Pancreas (tissue), 10 donors: Measurements from ENCODE around the gene C1orf122. TPM values are rescaled to one million over a fixed set of nuclear protein-coding genes. Genes with fewer than 3 reads are reported as not detected.
A peak's percentile ranks its signal among the peaks of the same experiment; 100 is the strongest.

ENCODE experiments used
- ATAC-seq, 4 donors: fragments of 200-7000 bp; cut with Tn5 transposase; one replicate each; pipeline versions ENCODE4 v1.8.0 to v1.9.1; 2020; ENCODE audit warnings: mild to moderate bottlenecking in 4 of 4, moderate library complexity in 4 of 4
- DNase-seq, 6 donors: peaks; one replicate each; pipeline ENCODE4 v3.0.0-alpha.2; 2020
- FAIRE-seq: peaks from 2 replicates; lab custom pipeline; 2012; peaks lifted over from hg19 to GRCh38; lab: Jason Lieb, UNC
- H3K27ac ChIP-seq, 4 donors: fragments of 200-600 bp; sonication (generic); 1 replicate in 3 of 4; 2 replicates in 1 of 4; pipeline versions ENCODE4 v1.5.0 to v1.8.0; 2020
- H3K27me3 ChIP-seq, 4 donors: fragments of 200-600 bp; one replicate each; pipeline ENCODE4 v1.8.0; 2021
- H3K36me3 ChIP-seq, 3 donors: fragments of 200-600 bp; sonication (generic) in 1 of 3; one replicate each; pipeline versions ENCODE4 v1.5.0 to v1.8.0; 2020 to 2021
- H3K4me1 ChIP-seq, 3 donors: fragments of 200-600 bp; one replicate each; pipeline ENCODE4 v1.8.0; 2021
- H3K4me3 ChIP-seq, 4 donors: fragments of 200-600 bp; sonication (generic) in 2 of 4; one replicate each; pipeline versions ENCODE4 v1.5.0 to v1.8.0; 2020 to 2021
- H3K9me3 ChIP-seq, 4 donors: fragments of 200-600 bp; one replicate each; pipeline ENCODE4 v1.8.0; 2021
- WGBS, 2 donors: extraction: QIAGEN DNeasy Blood & Tissue Kit; methylation state at CpG; one replicate each; pipeline ENCODE4 v1.1.7; 2013; 5-methylcytosine and 5-hydroxymethylcytosine counted together
- intact Hi-C, 3 donors: fragments of 100-400 bp; cut with DNase I; formaldehyde crosslinking; loops; one replicate each; pipeline versions ENCODE4 v1.11.1 to v1.14.2; 2022
- polyA plus RNA-seq, 2 donors: library from polyadenylated mRNA; stranded (reverse); fragments of 200-250 nt; gene quantifications; one replicate each; pipeline ENCODE4 v1.2.3, GENCODE V29; 2013
- total RNA-seq, 6 donors: library from RNA; stranded (reverse); fragmentation: NEBNext Ultra II Directional in 4 of 6; extraction: Animal tissue kit (Norgen Biotek cat#: 25700) in 4 of 6; gene quantifications; one replicate each; pipeline versions ENCODE4 v1.2.1 to v1.2.4, GENCODE V29; 2021 to 2023
- TF ChIP-seq, protein P1 (sequence below), 4 donors: fragments of 200-600 bp; sonication (generic) in 3 of 4; IDR thresholded peaks; one replicate each; pipeline versions ENCODE4 v1.5.0 to v1.8.0; 2021; ENCODE audit warnings: antibody characterized with exemption in 4 of 4
- donor health status: healthy with polysubstance abuse.
- donor health status: DM: no; HTN: no; CAD: no; lungs with moderate emphysema.
- donor health status: DM: no; HTN: no; CAD: no.
- donor health status: control.
- donor health status: control.
- donor health status: Bipolar disorder and iron deficiency.
- donor health status: DM: yes; HTN: yes; CAD: no.
- donor health status: DM: no; HTN: no; CAD: no.
- donor health status: DM: no; HTN: no; CAD: no.
- donor health status: DM: yes; HTN: yes; CAD: no.

The C1orf122 gene
- total and polyA plus RNA-seq, 8 donors = 18.2 to 46.1 (median 23.4) TPM

DNA sequence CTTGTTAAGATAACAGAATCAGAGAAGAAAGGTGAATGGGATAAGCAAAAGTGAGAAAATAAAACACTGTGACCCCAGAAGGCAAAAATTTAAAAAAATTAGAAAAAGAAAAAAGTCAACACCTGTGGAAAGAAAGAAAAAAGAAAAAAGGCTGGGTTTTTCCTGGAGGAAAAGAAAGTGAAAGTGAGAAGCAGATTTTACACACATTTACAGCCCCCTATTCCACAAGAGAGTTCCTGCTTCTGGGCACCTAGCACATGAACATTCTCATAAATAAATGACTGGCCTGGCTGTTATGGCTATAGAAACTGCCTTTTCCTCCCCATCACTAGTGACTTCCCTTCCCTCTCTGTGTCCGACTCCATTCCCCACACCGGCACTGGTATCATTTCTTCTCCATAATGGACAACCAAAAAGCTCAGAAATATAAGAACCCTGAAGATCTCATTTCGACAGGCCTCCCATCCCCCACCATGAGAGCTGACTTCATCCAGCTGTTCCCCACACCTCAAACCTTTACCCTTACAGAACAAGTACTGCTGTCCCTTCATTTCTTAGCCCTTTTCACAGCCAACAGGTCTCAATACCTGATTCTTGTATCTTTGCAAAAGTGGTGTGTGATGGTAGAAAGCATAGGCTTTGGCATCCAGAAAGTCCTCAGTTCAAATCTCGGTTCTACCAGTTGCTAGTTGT is 39.2 kb downstream of the C1orf122 start:
- FAIRE-seq = no peak

DNA sequence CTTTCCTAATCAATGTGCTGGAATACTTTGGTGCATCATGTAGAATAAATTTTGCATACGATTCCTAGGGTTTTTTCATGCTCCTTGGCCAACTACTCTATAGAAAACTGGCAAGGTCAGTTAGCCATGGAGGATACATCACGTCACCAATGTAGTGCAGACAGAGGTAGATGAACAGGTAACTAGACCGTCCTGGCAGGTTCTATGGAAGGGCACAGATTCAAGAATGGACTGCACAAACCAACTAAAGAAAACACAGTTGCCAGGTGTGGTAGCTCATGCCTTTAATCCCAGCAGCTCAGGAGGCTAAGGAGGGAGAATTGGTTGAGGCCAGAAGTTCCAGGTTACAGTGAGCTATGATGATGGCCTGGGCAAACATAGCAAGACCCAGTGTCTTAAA is 41.9 kb downstream of the C1orf122 start:
- intact Hi-C loops = no loop called here
- TF ChIP-seq, protein P1, sequence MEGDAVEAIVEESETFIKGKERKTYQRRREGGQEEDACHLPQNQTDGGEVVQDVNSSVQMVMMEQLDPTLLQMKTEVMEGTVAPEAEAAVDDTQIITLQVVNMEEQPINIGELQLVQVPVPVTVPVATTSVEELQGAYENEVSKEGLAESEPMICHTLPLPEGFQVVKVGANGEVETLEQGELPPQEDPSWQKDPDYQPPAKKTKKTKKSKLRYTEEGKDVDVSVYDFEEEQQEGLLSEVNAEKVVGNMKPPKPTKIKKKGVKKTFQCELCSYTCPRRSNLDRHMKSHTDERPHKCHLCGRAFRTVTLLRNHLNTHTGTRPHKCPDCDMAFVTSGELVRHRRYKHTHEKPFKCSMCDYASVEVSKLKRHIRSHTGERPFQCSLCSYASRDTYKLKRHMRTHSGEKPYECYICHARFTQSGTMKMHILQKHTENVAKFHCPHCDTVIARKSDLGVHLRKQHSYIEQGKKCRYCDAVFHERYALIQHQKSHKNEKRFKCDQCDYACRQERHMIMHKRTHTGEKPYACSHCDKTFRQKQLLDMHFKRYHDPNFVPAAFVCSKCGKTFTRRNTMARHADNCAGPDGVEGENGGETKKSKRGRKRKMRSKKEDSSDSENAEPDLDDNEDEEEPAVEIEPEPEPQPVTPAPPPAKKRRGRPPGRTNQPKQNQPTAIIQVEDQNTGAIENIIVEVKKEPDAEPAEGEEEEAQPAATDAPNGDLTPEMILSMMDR (IDR thresholded peaks at IDR 0.05) = no peak
- Histone ChIP-seq H3K27me3 (no peaks in the 10 kb centered on the region), H3K4me3 (no peak overlapping the region), H3K9me3 (no peaks in the 10 kb centered on the region), H3K36me3 (no peaks in the 10 kb centered on the region), H3K4me1 (peaks cover 0 to 22% (median 0%) of the 10 kb centered on the region in 3 donors), H3K27ac (no peak overlapping the region)
- 88 to 91% methylated on average over 3 of the region's 3 CpGs for WGBS, 2 donors
- ATAC-seq = no peak
- DNase-seq = no peak
- no peak for FAIRE-seq

More for the DNA sequence above, 39.2 kb downstream of the C1orf122 start:
- H3K27me3 ChIP-seq = no peaks in the 10 kb centered on the region
- ATAC-seq (peak in 1 of 4 donors; percentile 40), DNase-seq (no peak)
- H3K4me1 ChIP-seq = peaks cover 0 to 22% (median 0%) of the 10 kb centered on the region in 3 donors
- 88 to 89% methylated on average over 4 of the region's 4 CpGs for WGBS, 2 donors
- no peak overlapping the region for H3K4me3 ChIP-seq
- intact Hi-C loops = no loop called here
- TF ChIP-seq, protein P1 (IDR thresholded peaks at IDR 0.05) = no peak
- no peaks in the 10 kb centered on the region for H3K9me3 ChIP-seq
- H3K27ac ChIP-seq = peak overlapping the region in 1 of 4 donors; percentile 14
- H3K36me3 ChIP-seq = no peaks in the 10 kb centered on the region

DNA sequence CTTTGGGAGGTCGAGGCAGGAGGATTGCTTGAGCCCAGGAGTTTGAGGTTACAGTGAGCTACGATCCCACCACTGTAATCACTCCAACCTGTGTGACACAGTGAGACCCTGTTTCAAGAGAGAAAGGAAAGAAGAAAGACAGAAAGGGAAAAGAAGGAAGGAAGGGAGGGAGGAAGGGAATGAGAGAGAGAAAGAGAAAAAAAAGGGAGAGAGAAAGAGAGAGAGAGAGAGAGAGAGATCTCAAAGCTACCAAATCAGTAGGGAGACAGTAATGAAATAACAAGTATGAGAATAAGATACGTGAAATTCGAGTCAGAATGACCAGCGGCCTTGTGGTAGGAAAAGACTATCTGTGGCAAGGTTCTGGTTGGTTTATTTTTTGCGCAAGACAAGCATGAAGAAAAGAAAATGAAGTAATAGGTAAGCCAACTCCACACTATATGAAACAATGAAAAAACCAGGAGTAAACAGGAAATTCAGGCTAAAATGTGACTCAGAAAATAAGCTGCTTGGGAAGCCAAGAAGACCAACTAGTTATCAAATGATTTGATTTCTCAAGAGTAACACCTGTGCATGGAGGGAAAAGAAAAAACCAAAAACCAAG is 42.9 kb downstream of the C1orf122 start:
- intact Hi-C loops = no loop called here
- Histone ChIP-seq H3K9me3 (no peaks in the 10 kb centered on the region), H3K27me3 (no peaks in the 10 kb centered on the region), H3K27ac (no peak overlapping the region), H3K36me3 (no peaks in the 10 kb centered on the region), H3K4me3 (no peak overlapping the region), H3K4me1 (peaks cover 0 to 15% (median 0%) of the 10 kb centered on the region in 3 donors)
- ATAC-seq (no peak), FAIRE-seq (no peak), DNase-seq (no peak)
- TF ChIP-seq, protein P1 (IDR thresholded peaks at IDR 0.05) = no peak
- WGBS, 2 donors = 89 to 93% methylated on average over 6 of the region's 6 CpGs

DNA sequence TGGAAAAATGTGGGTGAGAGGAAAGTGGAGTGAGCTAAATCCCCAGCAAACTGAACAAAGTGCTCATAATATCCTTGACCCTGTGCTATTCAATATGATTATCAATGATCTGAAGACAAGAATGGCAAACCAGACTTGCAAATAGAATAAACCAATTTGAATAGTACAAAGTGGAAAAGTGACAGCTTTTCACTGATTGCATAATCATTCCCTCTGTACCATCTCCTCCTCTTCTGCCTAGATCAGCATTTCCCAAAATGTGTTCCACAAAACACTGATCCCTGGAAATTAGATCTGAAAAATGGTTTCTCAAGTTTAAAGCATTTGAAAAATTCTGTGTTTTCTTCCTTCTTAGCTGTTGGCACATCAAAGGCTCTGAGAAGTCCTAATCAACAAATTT is 43.7 kb downstream of the C1orf122 start:
- DNase-seq (no peak), ATAC-seq (no peak), FAIRE-seq (no peak)
- intact Hi-C loops = no loop called here
- Histone ChIP-seq H3K27me3 (no peaks in the 10 kb centered on the region), H3K36me3 (no peaks in the 10 kb centered on the region), H3K27ac (no peak overlapping the region), H3K4me1 (peaks cover 0 to 15% (median 0%) of the 10 kb centered on the region in 3 donors), H3K4me3 (no peak overlapping the region), H3K9me3 (no peaks in the 10 kb centered on the region)
- TF ChIP-seq, protein P1 (IDR thresholded peaks at IDR 0.05) = no peak

DNA sequence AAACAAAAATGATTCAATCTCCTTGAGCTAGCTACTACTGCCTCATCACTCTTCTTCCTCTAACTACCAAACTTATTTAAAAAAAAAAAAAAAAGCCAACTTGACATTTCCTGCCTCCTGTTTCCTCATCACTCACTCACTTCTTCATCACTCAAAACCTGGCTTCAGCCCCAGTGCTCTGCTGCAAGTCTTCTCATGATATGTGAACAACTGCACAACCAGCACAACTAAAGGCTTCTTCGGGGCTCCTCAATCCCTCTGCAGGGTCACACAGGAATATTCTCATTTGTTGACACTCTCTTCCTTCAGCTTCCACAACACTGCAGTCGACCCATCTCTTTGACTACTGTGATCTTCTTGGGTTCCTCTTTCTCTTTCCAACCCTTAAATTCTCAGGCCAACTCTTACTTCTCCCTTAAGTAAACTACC is 44.2 kb downstream of the C1orf122 start:
- Histone ChIP-seq H3K27me3 (no peaks in the 10 kb centered on the region), H3K9me3 (no peaks in the 10 kb centered on the region), H3K27ac (no peak overlapping the region), H3K4me1 (peaks cover 0 to 10% (median 0%) of the 10 kb centered on the region in 3 donors), H3K36me3 (no peaks in the 10 kb centered on the region), H3K4me3 (no peak overlapping the region)
- WGBS, 2 donors = 69 to 74% methylated on average over 2 of the region's 2 CpGs
- TF ChIP-seq, protein P1 (IDR thresholded peaks at IDR 0.05) = no peak
- FAIRE-seq = no peak
- intact Hi-C loops = no loop called here
- ATAC-seq = peak in 2 of 4 donors; percentile 23 to 30
- no peak for DNase-seq
